Erythroblast (primary cell): Measurements from ENCODE around the gene ULK4.
"Not testable (repeated sequence)": the region's sequence is repeated elsewhere in the genome, so short reads cannot be mapped to it uniquely, and the experiment has no call there.

ENCODE experiments used
- DNase-seq, 2 experiments: peaks; one replicate each; lab custom pipeline; 2025; lab: John Stamatoyannopoulos, UW
- GATA1 ChIP-seq: IDR thresholded peaks from 2 replicates; pipeline ENCODE4 v1.6.1; 2011; ENCODE audit warnings: low read depth, mild to moderate bottlenecking, control low read depth, low read length, moderate library complexity
- POLR2A ChIP-seq: IDR thresholded peaks from 2 replicates; pipeline ENCODE4 v1.6.1; 2011; ENCODE audit warnings: mild to moderate bottlenecking, low read length

Gene ULK4

DNA sequence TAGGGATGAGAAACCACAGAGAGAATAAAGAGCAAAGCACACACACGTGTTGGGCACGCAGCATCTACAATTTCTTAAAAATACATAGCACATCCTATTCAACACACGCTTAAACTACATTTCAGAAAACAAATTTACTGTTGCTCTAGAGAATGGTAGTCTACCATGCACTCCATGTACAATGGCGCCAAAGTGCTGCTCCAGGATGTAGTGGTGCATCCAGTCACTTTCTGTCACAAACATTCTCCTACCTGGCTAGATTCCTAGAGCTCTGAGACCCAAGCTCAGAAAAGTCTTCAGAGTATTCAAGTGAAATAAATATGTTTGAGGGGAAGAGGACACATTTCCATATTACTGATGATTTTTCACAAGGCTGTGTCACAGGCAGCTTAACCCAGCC is 388.3 kb downstream of the ULK4 start:
- no peak for TF ChIP-seq POLR2A
- no peak for TF ChIP-seq GATA1
- no peak for DNase-seq

- no peak for DNase-seq
- TF ChIP-seq GATA1 (no peak), POLR2A (no peak)
Measured at GRCh38 chr3:41572092-41572491, 389.8 kb downstream of the ULK4 start.

- TF ChIP-seq POLR2A, result no peak
- no peak for DNase-seq
Measured at GRCh38 chr3:41569632-41570305, 392.1 kb downstream of the ULK4 start.

- DNase-seq, result no peak
- no peak for TF ChIP-seq GATA1
- no peak for TF ChIP-seq POLR2A
Measured at GRCh38 chr3:41565948-41566514, 395.9 kb downstream of the ULK4 start.

GRCh38 chr3:41565003-41565402 is 396.9 kb downstream of the ULK4 start:
- DNase-seq, result no peak
- TF ChIP-seq GATA1, result no peak
- no peak for TF ChIP-seq POLR2A

DNA sequence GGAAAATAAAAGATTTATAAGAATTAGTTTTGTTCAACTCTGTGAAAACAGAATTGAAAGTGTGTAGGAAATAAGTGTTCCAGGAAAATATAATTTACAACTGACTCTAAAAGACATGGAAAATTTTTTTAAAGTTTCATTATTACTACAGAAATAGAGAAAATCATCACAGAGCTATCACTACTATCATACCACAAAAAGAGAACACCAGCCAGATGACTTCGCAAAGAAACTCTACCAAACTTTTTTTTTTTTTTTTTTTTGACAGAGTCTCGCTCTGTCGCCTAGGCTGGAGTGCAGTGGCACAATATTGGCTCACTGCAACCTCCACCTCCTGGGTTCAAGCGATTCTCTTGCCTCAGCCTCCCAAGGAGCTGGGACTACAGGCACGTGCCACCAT is 405.7 kb downstream of the ULK4 start:
- not testable (repeated sequence) for DNase-seq

DNA sequence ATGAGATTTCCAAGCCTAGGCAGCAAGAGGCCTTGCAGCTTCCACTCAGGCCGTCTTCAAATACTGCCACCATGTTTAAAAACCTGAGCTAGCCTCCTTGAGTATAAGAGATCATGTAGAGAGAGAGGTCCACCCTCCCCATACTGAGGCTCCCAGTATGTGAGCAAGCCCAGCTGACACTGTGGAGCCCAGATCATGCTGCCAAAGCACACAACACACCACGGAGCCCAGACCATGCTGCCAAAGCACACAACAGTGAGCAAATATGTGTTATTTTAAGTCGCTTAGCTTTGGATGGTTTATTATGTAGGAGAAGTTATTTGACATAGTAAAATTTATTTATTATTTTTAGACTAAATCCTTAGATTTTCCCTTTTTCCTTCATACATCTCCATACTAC is 428.9 kb downstream of the ULK4 start:
- no peak for TF ChIP-seq POLR2A
- TF ChIP-seq GATA1, result no peak

GRCh38 chr3:41526995-41527573 is 434.8 kb downstream of the ULK4 start:
- DNase-seq, result no peak
- no peak for TF ChIP-seq GATA1

More for the DNA sequence above, 428.9 kb downstream of the ULK4 start:
- DNase-seq, result no peak

DNA sequence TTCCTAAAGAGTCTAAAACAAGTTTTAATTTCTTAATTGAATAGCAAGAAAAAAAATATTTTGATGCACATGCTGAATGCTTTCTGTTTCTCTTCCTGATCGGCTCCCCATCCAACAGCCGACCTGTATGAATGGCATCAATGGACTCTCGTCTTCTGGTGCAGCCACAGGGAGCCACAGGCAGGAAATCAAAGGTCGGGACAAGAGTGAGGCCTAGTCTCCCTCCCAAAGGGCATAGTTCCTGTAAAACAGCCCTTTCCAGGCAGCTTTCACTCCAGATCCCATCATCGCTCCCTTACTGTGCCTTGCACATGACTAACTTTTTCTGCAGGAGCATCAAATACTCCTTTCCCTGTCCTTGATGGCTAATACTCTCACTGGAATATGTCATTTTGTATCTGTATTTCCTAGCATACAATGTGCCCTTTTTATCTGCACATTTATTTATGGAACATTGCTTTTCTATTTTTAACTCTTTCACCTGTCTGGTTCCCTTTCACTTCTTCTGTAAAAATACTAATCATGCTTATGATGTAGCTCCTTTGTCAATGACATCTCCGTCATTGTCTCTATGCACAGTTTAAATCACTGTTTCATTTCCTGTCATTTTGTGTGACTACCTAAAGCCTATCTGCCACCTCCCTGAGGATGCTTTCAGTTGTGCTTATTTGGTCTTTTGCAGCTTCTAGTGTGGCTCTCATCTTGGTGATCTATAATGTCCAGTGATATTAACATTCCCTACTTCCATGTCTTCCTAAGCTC is 436.4 kb downstream of the ULK4 start:
- no peak for DNase-seq
- TF ChIP-seq POLR2A, result no peak
- no peak for TF ChIP-seq GATA1

GRCh38 chr3:41523897-41524296 is 438.0 kb downstream of the ULK4 start:
- no peak for DNase-seq
- TF ChIP-seq POLR2A, result no peak

DNA sequence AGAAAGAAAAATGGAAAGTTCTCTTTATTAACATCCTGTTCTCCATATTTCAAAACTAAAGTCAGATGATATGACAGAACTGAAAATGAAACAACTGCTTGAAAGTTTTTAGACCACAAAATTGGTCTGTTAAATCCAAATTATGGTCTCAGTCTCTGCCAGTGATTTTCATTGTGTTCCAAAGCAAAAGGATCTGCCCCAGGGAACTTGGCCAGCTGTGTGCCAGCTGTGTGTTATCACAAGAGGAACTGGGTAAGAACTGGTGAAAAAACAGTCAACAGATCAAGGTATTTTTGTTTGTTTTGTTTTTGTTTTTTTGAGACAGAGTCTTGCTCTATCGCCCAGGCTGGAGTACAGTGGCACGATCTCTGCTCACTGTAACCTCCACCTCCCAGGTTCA is 439.3 kb downstream of the ULK4 start:
- no peak for DNase-seq
- TF ChIP-seq GATA1 (no peak), POLR2A (no peak)

DNA sequence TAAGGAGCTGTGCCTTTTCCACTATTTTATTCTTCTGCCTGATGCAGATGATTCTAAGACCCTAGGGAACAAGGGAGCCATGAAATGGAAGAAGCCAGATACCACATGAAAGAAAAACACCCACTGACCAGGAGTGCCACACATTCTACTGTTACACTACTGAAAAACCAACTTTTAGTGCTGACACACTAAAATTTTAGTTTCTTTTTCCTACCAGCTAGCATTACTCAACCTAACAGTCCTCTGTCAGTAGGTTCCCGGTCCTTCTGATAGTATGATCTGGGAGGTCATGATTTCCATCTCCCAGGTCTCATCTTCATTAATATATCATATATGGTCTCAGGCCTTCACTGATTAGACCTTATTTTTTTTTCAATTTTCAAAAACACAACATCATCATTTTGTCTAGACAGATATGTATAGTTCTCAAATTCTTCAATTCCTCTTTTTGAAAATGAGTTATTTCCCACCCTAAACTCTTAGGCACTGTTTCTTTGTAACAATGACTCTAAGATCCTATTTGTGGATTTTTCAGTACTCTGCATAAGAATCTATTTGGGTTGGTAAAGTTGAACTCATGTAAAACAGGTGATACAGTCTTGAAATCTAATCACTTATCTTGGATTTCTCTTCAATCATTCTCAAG is 440.8 kb downstream of the ULK4 start:
- no peak for DNase-seq
- TF ChIP-seq POLR2A (no peak), GATA1 (no peak)

GRCh38 chr3:41519746-41520145 is 442.2 kb downstream of the ULK4 start:
- no peak for TF ChIP-seq GATA1
- TF ChIP-seq POLR2A, result no peak
- DNase-seq, result no peak

DNA sequence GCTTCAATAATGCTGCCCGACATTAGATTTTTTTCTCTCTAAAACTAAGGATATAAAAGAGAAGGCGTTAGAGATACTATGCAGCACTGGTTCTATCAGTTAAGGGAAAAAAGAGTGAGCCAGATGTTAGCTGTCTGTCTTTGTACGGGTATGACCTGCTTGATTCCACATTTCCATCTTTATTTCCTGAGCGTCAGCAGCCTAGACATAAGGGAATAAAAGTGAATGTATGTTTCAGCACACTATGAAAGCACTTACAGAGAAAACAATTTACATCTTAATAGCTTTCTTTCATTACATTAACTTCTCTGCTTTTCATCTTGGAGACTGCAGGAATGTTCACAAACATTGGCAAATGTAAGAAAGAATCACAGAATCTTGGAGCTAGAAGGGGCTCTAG is 443.3 kb downstream of the ULK4 start:
- TF ChIP-seq POLR2A (no peak), GATA1 (no peak)
- no peak for DNase-seq
